C4-2B (cell line): Measurements from ENCODE around the gene SFSWAP.
"Not testable (repeated sequence)": the region's sequence is repeated elsewhere in the genome, so short reads cannot be mapped to it uniquely, and the experiment has no call there.

Source experiments
- H3K27ac ChIP-seq: fragments of 450-650 bp; 2 replicates; pipeline ENCODE4 v1.5.1; 2017
- CTCF ChIP-seq: fragments of 450-650 bp; conservative IDR thresholded peaks from 2 replicates; pipeline ENCODE4 v1.5.1; 2017; ENCODE audit warnings: mild to moderate bottlenecking
- ZFX ChIP-seq: fragments of 450-650 bp; IDR thresholded peaks from 2 replicates; pipeline ENCODE4 v1.6.1; 2017

Gene SFSWAP

GRCh38 chr12:131710464-131711457, at the start of gene SFSWAP:
Gene SFSWAP, plus strand, starts transcription at chr12:131711090. Its CDS starts 140 bp downstream, at chr12:131711230.
- peak within 1 kb of the TSS; percentile 90 for H3K27ac ChIP-seq
- TF ChIP-seq CTCF = no peak
- TF ChIP-seq ZFX = peak; percentile 91

GRCh38 chr12:131661170-131661985, 49.5 kb upstream of the SFSWAP start:
- H3K27ac ChIP-seq = not testable (repeated sequence)

- H3K27ac ChIP-seq = not testable (repeated sequence)
Measured at GRCh38 chr12:131661986-131662288, 49.0 kb upstream of the SFSWAP start.

GRCh38 chr12:131662346-131662745, 48.5 kb upstream of the SFSWAP start:
- H3K27ac ChIP-seq = not testable (repeated sequence)

GRCh38 chr12:131665666-131666065, 45.2 kb upstream of the SFSWAP start:
- not testable (repeated sequence) for H3K27ac ChIP-seq

GRCh38 chr12:131666486-131666885, 44.4 kb upstream of the SFSWAP start:
- not testable (repeated sequence) for H3K27ac ChIP-seq

GRCh38 chr12:131666978-131667601, 43.8 kb upstream of the SFSWAP start:
- H3K27ac ChIP-seq = not testable (repeated sequence)

- TF ChIP-seq CTCF (no peak), ZFX (no peak)
- no peak overlapping the region for H3K27ac ChIP-seq
Measured at GRCh38 chr12:131671276-131671675, 39.6 kb upstream of the SFSWAP start.

- H3K27ac ChIP-seq = no peak overlapping the region
- TF ChIP-seq ZFX (no peak), CTCF (no peak)
Measured at GRCh38 chr12:131671871-131672270, 39.0 kb upstream of the SFSWAP start.

GRCh38 chr12:131672311-131672940, 38.5 kb upstream of the SFSWAP start:
- TF ChIP-seq ZFX = no peak
- no peak for TF ChIP-seq CTCF
- no peak overlapping the region for H3K27ac ChIP-seq
